ENCODE measurements around the gene VCPKMT.

VCPKMT gene

DNA sequence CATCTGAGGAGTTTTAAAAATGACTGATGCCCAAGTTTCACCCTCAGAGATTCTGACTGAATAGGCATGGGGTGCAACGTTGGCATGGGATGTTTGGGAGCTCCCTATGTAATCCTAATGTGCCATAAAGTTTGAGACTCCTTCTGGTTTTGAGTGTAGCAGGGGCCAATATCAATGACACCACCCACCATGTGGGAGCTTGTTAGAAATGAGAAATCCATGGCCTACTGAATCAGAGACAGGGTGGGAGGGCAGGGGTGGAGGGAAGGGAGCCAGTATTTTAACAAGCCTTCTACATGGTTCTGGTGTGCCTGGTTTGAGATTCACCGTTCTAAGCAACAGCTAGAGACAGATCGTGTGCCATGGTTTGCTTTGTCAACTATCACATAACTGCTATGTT lies 46.1 kb downstream of the VCPKMT start:
- Histone ChIP-seq H3K9me3 (ENCODE audit: control insufficient read depth in 5 of 5, low read length in 5 of 5) (no peaks in the 10 kb centered on the region), H3K4me3 (ENCODE audit: low read depth in 1 of 5, low read length in 5 of 5) (no peak overlapping the region), H3K4me1 (ENCODE audit: control insufficient read depth in 5 of 5, insufficient read depth in 5 of 5, low read length in 5 of 5) (no peaks in the 10 kb centered on the region), H3K36me3 (ENCODE audit: control insufficient read depth in 5 of 5, insufficient read depth in 5 of 5, low read length in 5 of 5) (no peaks in the 10 kb centered on the region), H3K27ac (ENCODE audit: low read depth, low read length) (no peak overlapping the region), H3K27me3 (ENCODE audit: control insufficient read depth in 5 of 5, insufficient read depth in 4 of 5, low read length in 5 of 5) (no peaks in the 10 kb centered on the region), H3K9ac (ENCODE audit: low read length in 5 of 5) (no peak overlapping the region)

GRCh38 chr14:50069325-50069724 lies 47.0 kb downstream of the VCPKMT start:
- Histone ChIP-seq H3K27ac (ENCODE audit: low read depth, low read length) (no peak overlapping the region), H3K27me3 (ENCODE audit: control insufficient read depth in 5 of 5, insufficient read depth in 4 of 5, low read length in 5 of 5) (no peaks in the 10 kb centered on the region), H3K4me3 (ENCODE audit: low read depth in 1 of 5, low read length in 5 of 5) (no peak overlapping the region), H3K4me1 (ENCODE audit: control insufficient read depth in 5 of 5, insufficient read depth in 5 of 5, low read length in 5 of 5) (peaks cover 0 to 3% (median 0%) of the 10 kb centered on the region in 5 donors), H3K9ac (ENCODE audit: low read length in 5 of 5) (no peak overlapping the region), H3K36me3 (ENCODE audit: control insufficient read depth in 5 of 5, insufficient read depth in 5 of 5, low read length in 5 of 5) (no peaks in the 10 kb centered on the region), H3K9me3 (ENCODE audit: control insufficient read depth in 5 of 5, low read length in 5 of 5) (no peaks in the 10 kb centered on the region)

GRCh38 chr14:50068496-50068895 lies 47.9 kb downstream of the VCPKMT start:
- peaks cover 0 to 7% (median 0%) of the 10 kb centered on the region in 5 donors for H3K4me1 ChIP-seq (ENCODE audit: control insufficient read depth in 5 of 5, insufficient read depth in 5 of 5, low read length in 5 of 5)
- H3K4me3 ChIP-seq (ENCODE audit: low read depth in 1 of 5, low read length in 5 of 5) = no peak overlapping the region
- no peak overlapping the region for H3K27ac ChIP-seq (ENCODE audit: low read depth, low read length)
- no peaks in the 10 kb centered on the region for H3K9me3 ChIP-seq (ENCODE audit: control insufficient read depth in 5 of 5, low read length in 5 of 5)
- H3K36me3 ChIP-seq (ENCODE audit: control insufficient read depth in 5 of 5, insufficient read depth in 5 of 5, low read length in 5 of 5) = no peaks in the 10 kb centered on the region
- no peak overlapping the region for H3K9ac ChIP-seq (ENCODE audit: low read length in 5 of 5)
- H3K27me3 ChIP-seq (ENCODE audit: control insufficient read depth in 5 of 5, insufficient read depth in 4 of 5, low read length in 5 of 5) = no peaks in the 10 kb centered on the region

DNA sequence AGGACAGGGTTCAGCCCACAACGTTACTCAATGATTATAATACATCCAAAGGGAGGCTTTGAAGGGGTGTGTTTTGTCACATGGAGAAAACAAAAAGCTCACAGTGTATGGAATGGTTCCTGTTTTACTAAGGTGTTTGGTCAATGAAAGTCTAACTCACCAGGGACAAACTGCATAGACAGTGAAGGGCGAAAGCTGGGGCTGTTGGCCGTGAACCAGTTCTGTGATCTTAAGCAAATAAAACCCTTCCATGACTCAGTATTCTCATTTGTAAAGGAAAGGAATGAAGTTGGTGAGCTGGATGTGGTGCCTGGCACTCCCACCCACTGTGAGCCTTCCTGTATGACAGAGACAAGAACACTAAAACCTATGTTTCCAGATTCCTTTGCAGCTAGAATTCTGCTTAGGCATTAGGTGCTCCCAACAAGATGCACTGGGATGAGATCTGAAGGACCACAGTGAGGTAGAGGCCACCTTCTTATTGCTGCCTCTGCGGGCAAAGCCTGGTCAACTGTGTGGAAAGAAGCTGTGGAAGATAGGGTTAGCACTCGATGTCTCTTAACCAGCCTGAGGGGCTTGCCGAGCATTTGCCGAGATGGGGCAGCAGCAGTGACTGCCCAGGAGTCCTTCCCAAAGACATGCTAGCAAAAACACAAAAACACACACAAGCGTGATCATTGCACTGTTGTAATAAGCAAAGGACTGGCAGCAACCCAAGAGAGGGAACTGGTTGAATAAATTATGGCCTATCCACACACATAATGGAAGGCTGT lies 48.5 kb downstream of the VCPKMT start:
- Histone ChIP-seq H3K27me3 (ENCODE audit: control insufficient read depth in 5 of 5, insufficient read depth in 4 of 5, low read length in 5 of 5) (no peaks in the 10 kb centered on the region), H3K27ac (ENCODE audit: low read depth, low read length) (no peak overlapping the region), H3K4me1 (ENCODE audit: control insufficient read depth in 5 of 5, insufficient read depth in 5 of 5, low read length in 5 of 5) (peaks cover 0 to 7% (median 0%) of the 10 kb centered on the region in 5 donors), H3K4me3 (ENCODE audit: low read depth in 1 of 5, low read length in 5 of 5) (no peak overlapping the region), H3K9ac (ENCODE audit: low read length in 5 of 5) (no peak overlapping the region), H3K9me3 (ENCODE audit: control insufficient read depth in 5 of 5, low read length in 5 of 5) (no peaks in the 10 kb centered on the region), H3K36me3 (ENCODE audit: control insufficient read depth in 5 of 5, insufficient read depth in 5 of 5, low read length in 5 of 5) (no peaks in the 10 kb centered on the region)

DNA sequence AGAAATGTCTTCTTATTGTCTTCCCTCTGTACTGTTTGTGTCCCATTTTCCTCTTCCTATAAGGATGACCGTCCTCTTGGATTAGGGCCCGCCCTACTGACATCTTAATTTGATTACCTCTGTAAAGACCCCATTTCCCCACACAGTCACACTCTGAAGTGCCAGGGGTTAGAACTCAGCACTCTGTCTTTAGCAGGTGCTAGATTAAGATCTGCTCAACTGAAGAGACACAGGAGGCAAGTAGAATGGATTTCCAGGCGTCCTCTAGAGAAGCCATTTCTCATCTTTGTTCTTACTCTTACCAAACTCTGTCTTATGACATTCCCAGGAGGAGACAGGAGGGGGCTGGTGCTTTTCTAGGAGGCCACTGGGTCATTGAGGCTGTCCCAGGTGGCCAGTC lies 50.8 kb downstream of the VCPKMT start:
- Histone ChIP-seq H3K9ac (ENCODE audit: low read length in 5 of 5) (no peak overlapping the region), H3K27ac (ENCODE audit: low read depth, low read length) (peak overlapping the region; percentile 27), H3K27me3 (ENCODE audit: control insufficient read depth in 5 of 5, insufficient read depth in 4 of 5, low read length in 5 of 5) (no peaks in the 10 kb centered on the region), H3K4me3 (ENCODE audit: low read depth in 1 of 5, low read length in 5 of 5) (no peak overlapping the region), H3K9me3 (ENCODE audit: control insufficient read depth in 5 of 5, low read length in 5 of 5) (no peaks in the 10 kb centered on the region), H3K4me1 (ENCODE audit: control insufficient read depth in 5 of 5, insufficient read depth in 5 of 5, low read length in 5 of 5) (peaks cover 3 to 27% (median 18%) of the 10 kb centered on the region in 5 donors), H3K36me3 (ENCODE audit: control insufficient read depth in 5 of 5, insufficient read depth in 5 of 5, low read length in 5 of 5) (no peaks in the 10 kb centered on the region)

DNA sequence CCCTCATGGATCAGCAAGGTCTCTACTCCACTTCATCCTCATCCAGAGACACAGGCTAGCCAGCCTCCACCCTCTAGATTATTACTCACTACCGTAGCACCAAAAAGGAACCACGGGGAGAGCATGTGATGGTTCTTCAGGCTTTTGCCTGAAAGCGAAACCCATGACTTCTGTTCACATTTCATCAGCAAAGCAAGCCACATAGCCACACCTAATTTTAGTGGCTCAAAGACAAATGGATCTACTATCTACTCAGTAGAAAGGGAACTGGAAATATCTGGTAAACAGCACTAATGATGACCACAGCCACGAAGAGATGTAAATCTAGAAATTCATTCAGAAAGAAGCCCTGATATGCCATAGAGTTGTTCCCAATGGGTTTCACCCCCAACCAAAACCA lies 51.4 kb downstream of the VCPKMT start:
- Histone ChIP-seq H3K4me3 (ENCODE audit: low read depth in 1 of 5, low read length in 5 of 5) (no peak overlapping the region), H3K36me3 (ENCODE audit: control insufficient read depth in 5 of 5, insufficient read depth in 5 of 5, low read length in 5 of 5) (no peaks in the 10 kb centered on the region), H3K27ac (ENCODE audit: low read depth, low read length) (peak overlapping the region; percentile 27), H3K9me3 (ENCODE audit: control insufficient read depth in 5 of 5, low read length in 5 of 5) (no peaks in the 10 kb centered on the region), H3K9ac (ENCODE audit: low read length in 5 of 5) (no peak overlapping the region), H3K27me3 (ENCODE audit: control insufficient read depth in 5 of 5, insufficient read depth in 4 of 5, low read length in 5 of 5) (no peaks in the 10 kb centered on the region), H3K4me1 (ENCODE audit: control insufficient read depth in 5 of 5, insufficient read depth in 5 of 5, low read length in 5 of 5) (peaks cover 3 to 33% (median 24%) of the 10 kb centered on the region in 5 donors)

GRCh38 chr14:50063876-50064420 lies 52.4 kb downstream of the VCPKMT start:
- Histone ChIP-seq H3K9ac (ENCODE audit: low read length in 5 of 5) (no peak overlapping the region), H3K27ac (ENCODE audit: low read depth, low read length) (no peak overlapping the region), H3K4me3 (ENCODE audit: low read depth in 1 of 5, low read length in 5 of 5) (no peak overlapping the region), H3K9me3 (ENCODE audit: control insufficient read depth in 5 of 5, low read length in 5 of 5) (no peaks in the 10 kb centered on the region), H3K27me3 (ENCODE audit: control insufficient read depth in 5 of 5, insufficient read depth in 4 of 5, low read length in 5 of 5) (no peaks in the 10 kb centered on the region), H3K36me3 (ENCODE audit: control insufficient read depth in 5 of 5, insufficient read depth in 5 of 5, low read length in 5 of 5) (no peaks in the 10 kb centered on the region), H3K4me1 (ENCODE audit: control insufficient read depth in 5 of 5, insufficient read depth in 5 of 5, low read length in 5 of 5) (peaks cover 3 to 37% (median 26%) of the 10 kb centered on the region in 5 donors)

DNA sequence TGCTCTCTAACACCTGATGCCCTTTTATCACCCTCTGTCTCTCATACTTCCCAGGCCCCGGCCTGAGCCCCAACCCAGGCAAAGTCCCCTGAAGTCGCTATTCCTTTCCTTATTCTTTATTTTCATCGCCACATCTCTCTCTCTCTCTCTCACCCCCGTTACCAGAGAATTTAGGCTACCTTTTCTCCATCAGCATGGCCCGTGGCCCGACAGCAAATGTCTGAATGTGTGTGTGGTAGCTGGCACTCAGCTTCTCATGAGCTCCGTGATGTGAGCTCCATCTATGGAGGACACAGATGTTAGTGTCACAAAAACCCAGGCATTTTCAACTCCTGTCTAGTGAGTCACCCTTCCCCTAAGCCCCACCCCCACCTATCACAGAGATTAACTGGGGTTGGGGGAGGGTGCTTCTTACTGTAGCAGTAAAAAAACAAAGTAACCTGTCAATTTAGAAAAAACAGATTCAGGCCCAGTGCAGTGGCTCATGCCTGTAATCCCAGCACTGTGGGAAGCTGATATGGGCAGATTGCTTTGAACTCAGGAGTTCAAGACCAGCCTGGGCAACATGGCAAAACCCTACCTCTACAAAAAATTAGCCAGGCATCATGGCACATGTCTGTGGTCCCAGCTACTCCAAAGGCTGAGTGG lies 53.8 kb downstream of the VCPKMT start:
- Histone ChIP-seq H3K27ac (ENCODE audit: low read depth, low read length) (peak overlapping the region; percentile 79), H3K4me3 (ENCODE audit: low read depth in 1 of 5, low read length in 5 of 5) (no peak overlapping the region), H3K36me3 (ENCODE audit: control insufficient read depth in 5 of 5, insufficient read depth in 5 of 5, low read length in 5 of 5) (no peaks in the 10 kb centered on the region), H3K27me3 (ENCODE audit: control insufficient read depth in 5 of 5, insufficient read depth in 4 of 5, low read length in 5 of 5) (no peaks in the 10 kb centered on the region), H3K4me1 (ENCODE audit: control insufficient read depth in 5 of 5, insufficient read depth in 5 of 5, low read length in 5 of 5) (peaks cover 3 to 39% (median 28%) of the 10 kb centered on the region in 5 donors), H3K9ac (ENCODE audit: low read length in 5 of 5) (peak overlapping the region in 1 of 5 donors; percentile 6), H3K9me3 (ENCODE audit: control insufficient read depth in 5 of 5, low read length in 5 of 5) (no peaks in the 10 kb centered on the region)

DNA sequence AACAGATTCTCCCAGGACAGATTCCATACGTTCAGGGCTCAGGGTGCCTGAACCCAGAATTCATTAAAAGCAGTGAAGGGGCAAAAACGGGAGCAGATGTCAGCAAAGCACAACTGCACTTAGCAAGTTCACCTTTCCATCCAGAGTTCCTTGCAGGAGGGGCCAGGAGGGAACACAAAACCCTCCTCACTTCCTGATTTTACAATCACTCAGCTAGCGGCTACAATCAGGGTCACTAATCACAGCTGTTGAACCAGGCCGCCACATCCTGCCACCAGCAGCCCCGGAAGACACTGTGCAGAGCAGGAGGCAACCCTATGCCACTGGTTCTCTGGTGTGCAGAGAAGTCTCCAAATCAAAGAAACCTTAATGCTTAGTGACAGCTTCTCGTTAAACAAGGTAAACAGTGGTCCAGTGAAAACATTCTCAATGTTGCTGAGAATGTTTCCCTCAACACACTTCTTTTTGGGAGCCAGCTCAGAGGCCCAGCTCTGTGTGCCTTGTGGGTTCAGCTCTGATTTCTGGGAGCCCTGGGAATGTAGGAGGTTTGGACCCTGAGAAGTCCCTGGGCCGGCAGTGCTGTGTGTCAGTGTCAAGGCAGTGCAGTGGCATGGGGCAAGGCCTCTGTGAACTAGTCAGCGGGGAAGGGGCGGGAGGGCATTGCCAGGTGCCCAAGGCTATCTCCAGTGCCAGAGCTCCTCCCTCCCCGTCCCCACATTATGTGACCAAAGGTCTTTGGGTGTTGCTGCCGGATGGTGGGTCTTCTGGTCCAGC lies 54.5 kb downstream of the VCPKMT start:
- Histone ChIP-seq H3K4me3 (ENCODE audit: low read depth in 1 of 5, low read length in 5 of 5) (no peak overlapping the region), H3K9ac (ENCODE audit: low read length in 5 of 5) (peak overlapping the region in 3 of 5 donors; percentile 6 to 50 (median 29)), H3K27me3 (ENCODE audit: control insufficient read depth in 5 of 5, insufficient read depth in 4 of 5, low read length in 5 of 5) (no peaks in the 10 kb centered on the region), H3K9me3 (ENCODE audit: control insufficient read depth in 5 of 5, low read length in 5 of 5) (no peaks in the 10 kb centered on the region), H3K36me3 (ENCODE audit: control insufficient read depth in 5 of 5, insufficient read depth in 5 of 5, low read length in 5 of 5) (no peaks in the 10 kb centered on the region), H3K27ac (ENCODE audit: low read depth, low read length) (peak overlapping the region; percentile 79), H3K4me1 (ENCODE audit: control insufficient read depth in 5 of 5, insufficient read depth in 5 of 5, low read length in 5 of 5) (peaks cover 3 to 44% (median 31%) of the 10 kb centered on the region in 5 donors)
